Endothelial cell of umbilical vein (primary cell): ENCODE measurements around the gene ZBTB39. TPM values are rescaled to one million over a fixed set of nuclear protein-coding genes. Genes with fewer than 3 reads are reported as not detected.

Experiments
- BruUV-seq: library from RNA; stranded (reverse); fragments of 400-500 nt; replicated peaks from 2 replicates; lab custom pipeline; 2021; lab: Mats Ljungman, UMichigan
- CTCF ChIA-PET: fragments of 300-600, 350-600 bp; sonication (Branson Sonifier 250); formaldehyde crosslinking; loops from one replicate; lab custom pipeline; 2021; ENCODE audit warnings: antibody characterized with exemption, inconsistent platforms; lab: Charles Lee
- POLR2A ChIA-PET: fragments of 300-600, 350-600 bp; sonication (Branson Sonifier 250); formaldehyde crosslinking; loops from one replicate; lab custom pipeline; 2021; ENCODE audit warnings: antibody characterized with exemption, inconsistent platforms; lab: Charles Lee
- DNase-seq: peaks from one replicate; pipeline ENCODE4 v3.0.0-alpha.2; 2011; ENCODE audit warnings: low read depth, low spot score
- FAIRE-seq: peaks from 2 replicates; lab custom pipeline; 2011; peaks lifted over from hg19 to GRCh38; lab: Jason Lieb, UNC
- H2AFZ ChIP-seq: 2 replicates; pipeline ENCODE4 v1.6.0; 2012; ENCODE audit warnings: low read depth, low read length, control low read depth, inconsistent platforms
- H3K27ac ChIP-seq: 2 replicates; pipeline ENCODE4 v1.5.1; 2011; ENCODE audit warnings: low read depth, mild to moderate bottlenecking, control low read depth, low read length, moderate library complexity; ENCODE audit not compliant: insufficient read depth
- H3K27me3 ChIP-seq, 2 experiments: 2 replicates each; pipeline versions ENCODE4 v1.6.0 to v1.6.1; 2011; ENCODE audit warnings: low read length in 2 of 2, mixed read lengths in 1 of 2; ENCODE audit not compliant: control insufficient read depth in 2 of 2, insufficient read depth in 2 of 2
- H3K36me3 ChIP-seq, 2 experiments: 2 replicates in 1 of 2; 3 replicates in 1 of 2; pipeline ENCODE4 v1.5.1; 2011; ENCODE audit warnings: low read length in 2 of 2, mild to moderate bottlenecking in 1 of 2, moderate library complexity in 1 of 2; ENCODE audit not compliant: control insufficient read depth in 2 of 2, insufficient read depth in 2 of 2; ENCODE audit errors: extremely low read depth in 1 of 2
- H3K4me1 ChIP-seq: 3 replicates; pipeline ENCODE4 v1.5.1; 2011; ENCODE audit warnings: mild to moderate bottlenecking, low read length; ENCODE audit not compliant: control insufficient read depth, insufficient read depth; ENCODE audit errors: extremely low read depth
- H3K4me2 ChIP-seq: 2 replicates; pipeline ENCODE4 v1.6.1; 2011; ENCODE audit warnings: low read length, control low read depth, mixed read lengths; ENCODE audit not compliant: insufficient read depth
- H3K4me3 ChIP-seq, 3 experiments: fragments of 200-600 bp in 1 of 3; sonication (generic), shearing (Covaris generic) in 1 of 3; replicated peaks in 1 of 3; 2 replicates each; pipeline ENCODE4 v1.5.1; 2011 to 2016; ENCODE audit warnings: control low read depth in 3 of 3, low read length in 3 of 3, mild to moderate bottlenecking in 2 of 3, inconsistent platforms in 1 of 3, low read depth in 1 of 3, moderate library complexity in 1 of 3; ENCODE audit not compliant: insufficient read depth in 1 of 3
- H3K79me2 ChIP-seq: 2 replicates; pipeline ENCODE4 v1.6.0; 2012; ENCODE audit warnings: low read length, inconsistent platforms; ENCODE audit not compliant: control insufficient read depth, insufficient read depth
- H3K9ac ChIP-seq: replicated peaks from 2 replicates; pipeline ENCODE3; 2011; ENCODE audit warnings: low read length, control low read depth; ENCODE audit not compliant: insufficient read depth; ENCODE audit errors: extremely low read depth
- H3K9me1 ChIP-seq: replicated peaks from 3 replicates; pipeline ENCODE4 v1.6.0; 2011; ENCODE audit warnings: mild to moderate bottlenecking, low read length; ENCODE audit not compliant: control insufficient read depth, insufficient read depth; ENCODE audit errors: extremely low read depth
- H3K9me3 ChIP-seq: replicated peaks from 2 replicates; pipeline ENCODE4 v1.5.1; 2012; ENCODE audit warnings: low read length, inconsistent platforms; ENCODE audit not compliant: control insufficient read depth, insufficient read depth
- H4K20me1 ChIP-seq: replicated peaks from 2 replicates; pipeline ENCODE3; 2011; ENCODE audit warnings: mild to moderate bottlenecking, low read length; ENCODE audit not compliant: control insufficient read depth, insufficient read depth; ENCODE audit errors: extremely low read depth
- CTCF ChIP-seq, 2 donors: IDR thresholded peaks; 1 replicate in 1 of 2; 2 replicates in 1 of 2; pipeline ENCODE4 v1.5.1; 2011; ENCODE audit warnings: low read length in 2 of 2, mild to moderate bottlenecking in 2 of 2, moderate library complexity in 2 of 2, control low read depth in 1 of 2, inconsistent platforms in 1 of 2, low read depth in 1 of 2; ENCODE audit not compliant: insufficient read depth in 1 of 2; ENCODE audit errors: extremely low read depth in 1 of 2
- EZH2 ChIP-seq: IDR thresholded peaks from 2 replicates; pipeline ENCODE4 v1.6.1; 2012; ENCODE audit warnings: borderline replicate concordance, low read depth, mild to moderate bottlenecking, moderate library complexity, low read length, inconsistent platforms; ENCODE audit not compliant: severe bottlenecking
- FOS ChIP-seq: IDR thresholded peaks from 2 replicates; pipeline ENCODE4 v1.6.1; 2011; ENCODE audit warnings: mild to moderate bottlenecking, low read length, moderate library complexity, borderline replicate concordance; ENCODE audit not compliant: insufficient read depth
- GATA2 ChIP-seq: IDR thresholded peaks from 2 replicates; pipeline ENCODE4 v1.7.0; 2011; ENCODE audit warnings: low read depth, mild to moderate bottlenecking, moderate library complexity, mixed read lengths, low read length; ENCODE audit not compliant: insufficient read length, insufficient read depth
- JUN ChIP-seq: IDR thresholded peaks from 2 replicates; pipeline ENCODE4 v1.6.1; 2011; ENCODE audit warnings: borderline replicate concordance, low read depth; ENCODE audit not compliant: insufficient read length, insufficient read depth
- MYC ChIP-seq: IDR thresholded peaks from one replicate; pipeline ENCODE4 v1.6.1; 2011; ENCODE audit warnings: mild to moderate bottlenecking, low read depth, low read length
- POLR2A ChIP-seq: IDR thresholded peaks from 2 replicates; pipeline ENCODE4 v1.6.1; 2012; ENCODE audit warnings: low read depth, mild to moderate bottlenecking, control low read depth, low read length
- POLR2AphosphoS5 ChIP-seq: IDR thresholded peaks from 2 replicates; pipeline ENCODE4 v1.6.1; 2012; ENCODE audit warnings: low read depth, mild to moderate bottlenecking, control low read depth, low read length, moderate library complexity; ENCODE audit not compliant: insufficient read depth
- dilution Hi-C: fragments of 300-500 bp; cut with MboI; formaldehyde crosslinking; loops from one replicate; pipeline ENCODE4 v1.15.0; 2019; ENCODE audit warnings: low sequenced_read_pairs; ENCODE audit not compliant: extremely low pct_ligation_motif_present
- intact Hi-C: fragments of 100-400 bp; cut with micrococcal nuclease; formaldehyde crosslinking; loops from one replicate; pipeline ENCODE4 v1.10.0; 2022
- polyA plus RNA-seq, 4 experiments: library from polyadenylated mRNA; depleted of rRNA in 3 of 4; stranded (reverse) in 3 of 4; unstranded in 1 of 4; fragments of >200 nt; gene quantifications; 2 replicates each; pipeline versions ENCODE4 v1.2.1 to v1.2.3, GENCODE V29; 2011 to 2012; ENCODE audit warnings: missing spikeins in 1 of 4
- total RNA-seq: library from RNA; stranded (reverse); gene quantifications from 2 replicates; pipeline ENCODE4 v1.2.3, GENCODE V29; 2021
- TF ChIP-seq, protein P1 (sequence below): IDR thresholded peaks from 2 replicates; pipeline ENCODE4 v1.6.1; 2011; ENCODE audit not compliant: insufficient read depth, insufficient read length

ZBTB39 gene
- total and polyA plus RNA-seq, 2 donors (not counting 3 experiments of a cell fraction or from before 2014, with no cell fraction given) = 5.9 to 8.5 TPM

- Histone ChIP-seq H3K9ac (no peak overlapping the region), H3K9me1 (no peaks in the 10 kb centered on the region), H3K4me2 (no peak overlapping the region), H3K4me1 (no peaks in the 10 kb centered on the region), H3K27me3 (peaks cover 20 to 30% of the 10 kb centered on the region in 2 experiments), H2AFZ (no peak overlapping the region), H3K36me3 (no peaks in the 10 kb centered on the region), H3K4me3 (no peak overlapping the region), H4K20me1 (no peaks in the 10 kb centered on the region), H3K27ac (no peak overlapping the region), H3K79me2 (no peaks in the 10 kb centered on the region), H3K9me3 (no peaks in the 10 kb centered on the region)
- CTCF ChIA-PET = interaction anchor here (0.7 to 1.3 kb wide), 4 partner anchors 10 to 53 kb away, joined by 3 to 6 read pairs (median 6); no protein-coding TSS in a partner anchor
- POLR2A ChIA-PET = no interaction called here
- dilution Hi-C loops (no loop called here), intact Hi-C loops (no loop called here)
- no TSS peak for BruUV-seq
- TF ChIP-seq POLR2A (no peak), FOS (no peak), EZH2 (no peak), CTCF (IDR thresholded peaks at IDR 0.05; ENCODE audit: extremely low read depth in 1 of 2, insufficient read depth in 1 of 2, low read depth in 1 of 2, low read length in 2 of 2) (no peak), GATA2 (no peak), MYC (no peak), POLR2AphosphoS5 (no peak), JUN (no peak)
- TF ChIP-seq, protein P1, sequence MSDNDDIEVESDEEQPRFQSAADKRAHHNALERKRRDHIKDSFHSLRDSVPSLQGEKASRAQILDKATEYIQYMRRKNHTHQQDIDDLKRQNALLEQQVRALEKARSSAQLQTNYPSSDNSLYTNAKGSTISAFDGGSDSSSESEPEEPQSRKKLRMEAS = no peak
- DNase-seq = no peak
- no peak for FAIRE-seq
Measured at GRCh38 chr12:57040750-57041149, 34.4 kb upstream of the ZBTB39 start.
